ENCODE results near the gene GPR37L1.

Gene GPR37L1

GRCh38 chr1:202122639-202123335 lies at the start of gene GPR37L1:
GPR37L1 (plus strand) TSS chr1:202122917; CDS start chr1:202122964, 47 bp downstream.
- no peak for DNase-seq (ENCODE audit: low read depth in 2 of 2, low spot score in 1 of 2)

GRCh38 chr1:202073206-202073605 lies 49.5 kb upstream of the GPR37L1 start:
- DNase-seq (ENCODE audit: low read depth in 2 of 2, low spot score in 1 of 2): no peak

GRCh38 chr1:202074985-202075384 lies 47.7 kb upstream of the GPR37L1 start:
- DNase-seq (ENCODE audit: low read depth in 2 of 2, low spot score in 1 of 2): no peak

DNA sequence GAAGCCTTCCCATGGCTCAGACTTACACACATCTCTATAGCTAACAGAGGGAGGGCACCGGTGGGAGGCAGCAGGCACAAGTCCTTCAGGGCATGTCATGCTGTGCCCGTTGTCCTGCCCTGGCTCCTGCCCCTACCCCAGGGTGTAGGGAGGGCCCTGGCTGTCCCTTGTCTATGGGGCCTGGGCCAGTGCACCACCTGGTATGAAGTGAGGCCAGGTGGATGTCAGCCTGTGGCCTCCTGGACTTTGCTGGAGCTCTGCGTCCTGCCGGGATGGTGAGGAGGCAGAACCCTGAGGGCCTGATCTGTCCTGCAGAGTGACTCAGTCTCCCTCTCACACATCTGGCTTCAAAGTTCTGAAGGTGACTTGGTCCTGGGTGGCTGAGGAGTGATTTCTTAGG lies 47.3 kb upstream of the GPR37L1 start:
- DNase-seq (ENCODE audit: low read depth in 2 of 2, low spot score in 1 of 2): no peak

DNA sequence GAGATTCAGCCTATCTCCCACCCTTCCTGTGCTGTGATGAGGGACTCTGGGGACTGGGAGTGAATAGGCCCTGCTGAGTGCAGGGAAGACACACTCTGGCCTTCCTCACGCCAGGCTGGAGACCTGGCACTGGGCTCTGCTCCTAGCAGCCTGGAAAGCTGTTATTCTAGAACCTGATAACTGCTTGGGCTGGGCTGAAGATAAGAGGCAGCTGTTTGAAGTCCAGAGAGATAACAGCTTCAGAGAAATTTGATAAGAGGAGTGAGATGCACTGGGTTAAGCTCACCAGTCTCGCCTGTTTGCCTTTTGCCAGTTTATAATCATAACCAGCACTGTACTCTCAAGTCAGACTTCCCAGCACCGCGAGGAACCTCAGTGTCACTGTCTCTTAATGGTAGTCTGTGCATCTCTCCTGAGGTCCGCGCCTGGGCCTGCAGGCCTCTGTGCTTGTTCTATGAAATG lies 46.6 kb upstream of the GPR37L1 start:
- no peak for DNase-seq (ENCODE audit: low read depth in 2 of 2, low spot score in 1 of 2)

DNA sequence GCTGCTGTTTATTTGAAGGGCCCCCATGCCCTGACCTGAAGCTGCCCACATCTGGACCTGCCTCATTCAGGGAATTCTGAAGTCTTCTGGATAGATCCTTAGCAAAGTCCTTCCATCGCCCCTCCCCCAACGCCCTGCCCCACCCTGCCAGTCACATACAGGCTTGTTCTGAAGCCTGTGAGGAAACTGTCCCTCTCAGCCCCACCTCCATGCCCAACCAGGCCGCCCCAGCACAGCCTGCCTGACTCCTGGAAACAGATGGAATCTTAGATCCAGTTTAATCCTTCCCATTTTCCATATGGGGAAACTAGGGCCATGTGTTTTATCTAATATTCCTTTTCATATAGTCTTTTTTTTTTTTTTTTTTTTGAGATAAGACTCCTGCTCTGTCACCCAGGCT lies 44.5 kb upstream of the GPR37L1 start:
- DNase-seq (ENCODE audit: low read depth in 2 of 2, low spot score in 1 of 2): no peak

DNA sequence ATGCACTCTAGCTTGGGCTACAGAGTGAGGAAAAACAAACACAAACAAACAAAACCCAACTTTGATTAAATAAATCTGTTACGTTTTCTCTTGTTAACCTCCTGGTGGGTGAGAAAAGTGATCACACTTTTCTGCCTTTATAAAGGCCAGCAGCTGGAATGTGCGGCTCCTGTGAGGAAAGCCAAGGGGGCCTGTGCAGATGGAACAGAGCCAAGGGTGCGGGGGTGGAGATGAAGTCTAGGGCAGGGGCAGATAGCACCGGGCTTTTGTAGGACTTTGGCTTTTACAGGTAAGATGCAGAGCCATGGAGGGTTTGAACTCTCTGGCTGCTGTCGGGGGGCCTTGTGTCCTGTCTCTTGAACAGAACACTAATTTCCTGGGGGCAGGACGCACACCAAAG lies 40.7 kb upstream of the GPR37L1 start:
- no peak for DNase-seq (ENCODE audit: low read depth in 2 of 2, low spot score in 1 of 2)

DNA sequence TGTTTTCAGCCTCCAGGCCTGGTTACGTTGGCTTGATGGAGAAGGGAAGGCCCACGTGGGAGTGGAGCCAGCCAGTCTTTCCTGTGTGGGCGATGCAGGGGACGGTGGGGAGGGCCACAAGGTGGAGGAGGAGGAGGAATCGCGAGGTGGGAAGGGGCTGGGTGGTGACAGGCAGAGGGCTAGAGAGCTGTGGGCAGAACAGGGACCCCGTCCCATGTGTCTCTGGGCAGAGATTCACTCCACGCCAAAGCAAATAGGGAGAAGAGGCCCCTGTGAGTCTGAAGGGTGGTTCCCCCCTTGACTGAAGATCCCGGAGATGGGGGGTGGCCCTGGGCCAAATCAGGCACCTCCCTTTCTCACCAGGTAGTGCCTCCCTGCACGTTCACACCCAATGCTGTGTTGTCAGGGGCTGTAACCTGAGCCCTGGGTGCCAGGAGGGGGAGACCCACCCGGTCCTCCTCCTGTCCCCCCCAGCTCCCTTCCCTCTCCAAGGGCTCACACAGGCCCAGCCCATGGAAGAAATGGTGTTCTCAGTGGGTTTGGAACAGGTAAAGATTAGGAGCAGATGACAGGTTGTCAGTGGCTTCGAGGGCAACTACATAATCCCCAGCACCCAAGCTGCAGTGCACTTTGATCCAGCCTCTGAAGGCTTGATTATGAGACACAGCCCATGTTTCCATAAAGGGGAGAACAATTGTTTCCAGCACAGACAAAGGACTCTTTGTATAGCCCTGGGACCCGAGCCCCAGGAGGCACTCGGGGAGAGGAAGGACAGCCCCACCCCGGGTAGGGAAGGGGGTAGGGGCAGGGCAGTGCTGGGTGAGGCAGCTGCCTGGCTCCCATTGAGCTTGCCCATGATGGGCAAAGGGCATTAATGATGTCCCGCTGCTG lies 37.7 kb upstream of the GPR37L1 start:
- no peak for DNase-seq (ENCODE audit: low read depth in 2 of 2, low spot score in 1 of 2)

DNA sequence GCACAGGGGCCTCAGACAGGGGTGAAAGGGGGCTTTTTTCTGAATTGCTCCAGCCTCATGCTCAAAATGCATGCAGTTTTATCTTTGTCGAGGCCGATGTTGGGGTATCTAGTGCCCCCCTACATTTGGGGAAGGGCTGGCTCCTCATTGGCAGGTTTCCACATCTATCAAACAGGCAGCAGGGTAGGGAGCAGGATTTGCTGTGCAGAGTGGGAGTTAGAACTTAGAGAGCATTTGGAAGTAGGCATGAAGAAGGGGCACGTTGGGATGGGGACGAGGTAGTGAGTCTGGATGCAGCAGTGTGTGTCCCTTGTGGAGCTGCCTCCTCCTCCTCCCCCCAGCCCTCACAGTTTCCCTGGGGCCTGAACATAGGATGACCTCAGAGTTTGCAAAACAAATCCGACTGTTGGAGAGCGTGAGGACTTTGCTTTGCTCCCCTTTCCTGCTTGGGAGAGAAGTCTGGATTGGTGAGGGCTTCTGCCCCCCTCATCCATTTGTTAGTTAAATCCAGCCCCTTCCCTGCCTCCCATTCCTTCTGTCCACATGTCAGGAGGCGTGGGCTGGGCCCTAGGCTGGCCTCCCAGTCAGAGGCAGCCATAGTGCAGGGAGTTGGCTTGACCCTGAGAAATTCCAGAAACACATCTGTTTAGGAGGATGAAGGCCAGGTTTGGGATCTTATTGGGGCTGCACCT lies 36.9 kb upstream of the GPR37L1 start:
- DNase-seq (ENCODE audit: low read depth in 2 of 2, low spot score in 1 of 2): no peak

DNA sequence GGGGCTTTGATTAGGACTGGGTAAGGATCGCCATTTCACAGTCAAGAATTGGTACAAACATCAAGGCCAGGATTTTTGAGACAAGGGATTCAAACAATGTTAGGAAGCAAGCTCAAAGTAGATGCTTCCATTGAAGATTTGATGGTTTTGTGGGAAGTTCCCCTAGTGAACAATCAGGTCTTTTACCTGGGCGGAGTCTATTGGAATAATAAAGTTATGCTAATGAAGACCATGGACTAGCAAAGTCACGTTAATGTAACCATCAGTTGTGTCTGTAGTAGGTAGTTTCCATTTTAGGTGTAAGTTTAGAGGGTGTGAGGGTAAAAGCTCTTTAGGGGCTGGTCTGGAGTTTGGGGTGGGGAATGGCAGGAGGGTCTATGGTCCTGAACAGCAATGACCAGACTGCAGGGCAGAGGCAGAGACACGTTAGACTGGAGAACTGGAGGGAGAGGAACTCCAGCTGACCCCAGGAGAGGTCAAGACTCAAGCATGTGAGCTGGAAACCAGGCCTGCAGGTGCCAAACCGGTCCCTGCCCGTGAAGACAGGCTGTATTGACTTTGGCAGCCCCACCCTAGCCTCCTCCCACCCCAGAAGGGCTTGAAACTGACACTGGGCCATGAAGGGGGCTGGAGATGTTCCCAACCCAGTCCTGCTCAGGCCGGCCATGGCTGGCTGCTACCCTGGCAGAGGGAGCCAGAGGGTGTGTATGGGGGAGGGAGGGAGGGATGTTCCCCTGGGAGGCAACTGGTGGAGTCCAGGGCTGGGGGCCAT lies 36.0 kb upstream of the GPR37L1 start:
- DNase-seq (ENCODE audit: low read depth in 2 of 2, low spot score in 1 of 2): no peak

GRCh38 chr1:202088206-202088605 lies 34.5 kb upstream of the GPR37L1 start:
- DNase-seq (ENCODE audit: low read depth in 2 of 2, low spot score in 1 of 2): no peak

DNA sequence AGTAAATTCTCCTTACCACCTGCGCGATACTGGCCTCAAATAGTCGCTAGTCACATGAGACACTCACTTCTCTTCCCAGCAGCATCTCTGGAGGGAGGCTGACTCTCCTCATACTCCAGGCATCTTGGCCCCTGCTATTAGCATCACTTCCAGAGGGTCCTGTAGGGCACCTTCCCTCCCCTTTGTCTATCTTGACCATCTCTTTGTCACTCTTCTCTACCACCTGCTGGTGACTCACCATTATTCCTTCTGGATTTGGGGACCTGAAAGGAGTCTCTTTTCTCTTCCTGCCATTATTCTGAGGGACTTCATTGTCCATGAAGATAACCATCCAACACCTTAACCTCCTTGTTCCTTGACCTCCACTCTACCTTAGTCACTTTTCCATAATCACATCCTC lies 31.7 kb upstream of the GPR37L1 start:
- no peak for DNase-seq (ENCODE audit: low read depth in 2 of 2, low spot score in 1 of 2)

DNA sequence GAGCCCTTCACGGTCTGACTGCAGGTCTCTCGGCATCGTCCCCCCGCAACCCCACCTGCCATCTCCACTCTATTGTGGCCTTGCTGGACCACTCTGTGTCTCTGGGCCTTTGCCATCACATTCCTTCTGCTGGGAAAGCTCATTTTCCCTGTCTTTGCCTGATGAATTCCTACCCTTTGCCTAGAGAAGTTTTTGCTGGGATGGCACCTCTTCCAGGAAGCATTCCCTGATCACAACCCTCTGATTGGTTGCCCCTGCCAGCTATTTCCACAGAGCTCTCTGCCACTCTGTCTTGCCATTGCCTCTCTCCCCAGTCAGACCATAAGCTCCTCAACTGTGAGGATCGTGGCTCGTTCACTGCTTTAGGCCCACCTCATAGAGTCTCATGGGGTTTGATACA lies 28.9 kb upstream of the GPR37L1 start:
- DNase-seq (ENCODE audit: low read depth in 2 of 2, low spot score in 1 of 2): no peak

GRCh38 chr1:202101184-202101583 lies 21.5 kb upstream of the GPR37L1 start:
- DNase-seq (ENCODE audit: low read depth in 2 of 2, low spot score in 1 of 2): no peak

DNA sequence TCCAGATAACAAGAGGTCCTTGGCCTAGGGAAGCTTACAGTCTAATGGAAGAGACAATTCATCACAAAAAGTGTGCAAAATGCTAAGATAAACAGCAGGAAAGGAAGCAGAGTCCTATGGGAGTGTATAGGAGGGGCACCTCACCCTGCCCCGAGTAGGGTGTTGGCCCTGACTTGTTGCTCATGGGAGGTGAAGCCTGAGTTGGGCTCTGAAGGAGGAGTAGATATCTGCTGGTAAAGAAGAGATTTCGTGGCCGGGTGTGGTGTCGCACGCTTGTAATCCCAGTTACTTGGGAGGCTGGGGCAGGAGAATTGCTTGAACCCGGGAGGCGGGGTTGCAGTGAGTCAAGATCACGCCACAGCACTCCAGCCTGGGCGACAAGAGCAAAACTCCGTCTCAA lies 18.6 kb upstream of the GPR37L1 start:
- DNase-seq (ENCODE audit: low read depth in 2 of 2, low spot score in 1 of 2): no peak

DNA sequence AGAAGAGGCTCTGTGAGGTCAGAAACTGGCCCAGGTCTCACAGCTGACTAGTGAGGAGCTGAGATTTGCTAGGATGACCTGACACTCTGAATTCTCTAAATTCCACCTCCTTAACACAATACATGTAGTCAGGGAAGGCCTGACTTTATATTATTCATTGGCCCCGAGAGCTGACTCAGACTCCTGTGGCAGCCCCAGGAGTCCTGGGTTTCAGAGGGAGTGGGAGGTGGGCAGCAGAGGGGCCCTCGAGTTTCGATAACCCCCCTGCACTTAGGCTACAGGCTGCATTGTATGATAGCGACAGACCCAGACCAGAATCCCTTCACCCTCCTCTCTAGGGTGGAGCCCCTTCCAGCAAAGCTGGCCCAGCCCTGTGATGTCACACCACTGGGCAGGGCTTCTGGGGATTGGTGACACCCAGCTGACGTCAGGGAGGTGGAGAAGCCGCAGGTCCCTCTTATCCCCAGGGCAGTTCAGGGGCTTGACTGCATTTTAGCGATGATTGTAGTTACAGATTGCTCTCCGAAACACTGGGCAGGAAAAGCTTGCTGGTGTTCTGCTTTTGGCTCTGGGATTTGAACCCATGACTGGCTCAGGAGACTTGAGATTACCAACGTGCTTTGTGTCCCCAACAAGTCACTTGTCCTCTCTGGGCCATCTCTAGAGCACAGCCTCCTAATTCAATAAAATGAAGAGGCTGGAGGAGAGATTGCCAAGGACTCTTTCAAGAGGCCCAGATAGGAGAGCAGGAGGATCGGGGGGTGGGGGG lies 17.0 kb upstream of the GPR37L1 start:
- no peak for DNase-seq (ENCODE audit: low read depth in 2 of 2, low spot score in 1 of 2)

DNA sequence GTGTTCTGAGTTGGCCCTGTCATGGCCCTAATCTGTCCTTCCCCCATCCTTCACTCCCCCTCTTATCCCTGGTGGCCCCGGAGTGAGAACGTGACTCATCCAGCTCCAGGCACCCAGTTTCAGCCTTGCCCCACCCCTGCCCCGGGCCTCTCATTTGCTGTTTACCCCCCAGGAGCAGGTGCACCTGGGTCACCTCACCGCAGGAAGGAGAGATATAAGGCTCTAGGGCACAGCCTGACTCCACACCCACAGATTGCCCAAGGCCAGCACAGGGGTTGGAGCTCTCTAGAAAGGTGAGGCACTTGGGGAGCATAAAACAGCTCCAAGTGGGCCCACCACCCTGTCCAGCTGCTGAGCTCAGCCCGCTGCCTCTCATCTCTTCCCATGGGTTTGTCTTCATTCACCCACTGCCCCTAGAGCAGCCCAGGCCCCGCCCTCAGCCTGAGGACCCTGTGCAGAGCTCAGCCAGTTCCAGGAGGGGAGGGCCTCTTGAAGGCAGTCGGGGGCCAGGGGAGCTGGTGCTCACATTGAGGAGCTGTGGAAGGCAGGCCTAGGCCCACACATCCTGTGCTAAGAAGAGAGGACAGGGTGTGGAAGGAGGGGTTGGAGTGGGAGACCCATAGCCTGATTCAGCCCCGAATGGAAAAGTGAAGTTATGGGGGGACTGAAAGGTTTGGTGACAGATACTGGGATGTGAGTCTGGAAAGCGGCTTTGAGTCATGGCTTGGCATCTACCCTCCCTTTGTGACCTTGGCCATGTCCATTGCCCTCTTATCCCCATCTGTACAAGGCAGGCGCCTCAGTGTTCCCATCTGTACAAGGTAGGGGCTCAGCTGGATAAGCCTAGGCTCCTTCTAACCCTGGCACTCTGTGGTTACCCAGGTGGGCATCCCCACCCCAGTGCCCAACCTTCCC lies 16.1 kb upstream of the GPR37L1 start:
- no peak for DNase-seq (ENCODE audit: low read depth in 2 of 2, low spot score in 1 of 2)

- no peak for DNase-seq (ENCODE audit: low read depth in 2 of 2, low spot score in 1 of 2)
Measured at GRCh38 chr1:202107321-202107761, 15.4 kb upstream of the GPR37L1 start.

Data from stimulated activated CD8-positive, alpha-beta memory T cell treated with anti-CD3 and anti-CD28 coated beads, Interleukin-4, amount 100 ng/mL, for 4 hours (primary cell).